ENCODE results near the gene POT1.

DNA sequence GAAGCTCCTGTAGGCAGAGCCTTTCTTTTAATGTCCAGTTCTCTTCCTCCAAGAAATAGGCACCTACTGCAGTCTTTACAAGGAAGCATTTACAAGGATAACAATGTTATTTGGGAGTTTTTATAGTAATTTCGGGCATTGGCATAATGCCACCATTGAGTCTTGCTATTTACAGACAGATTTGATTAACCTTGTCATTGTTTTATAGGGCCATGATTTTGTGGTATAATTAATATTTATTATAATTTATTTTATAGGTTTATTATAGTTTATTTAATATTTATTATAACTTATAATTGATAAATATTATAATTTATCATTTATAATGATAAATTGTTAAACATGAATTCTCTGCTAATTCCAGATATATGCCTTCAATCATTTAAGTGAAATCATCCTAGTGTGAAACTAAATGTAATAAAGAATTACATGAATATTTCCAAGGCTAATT lies 573 bp upstream of the POT1 start:
- TF ChIP-seq, protein P1, sequence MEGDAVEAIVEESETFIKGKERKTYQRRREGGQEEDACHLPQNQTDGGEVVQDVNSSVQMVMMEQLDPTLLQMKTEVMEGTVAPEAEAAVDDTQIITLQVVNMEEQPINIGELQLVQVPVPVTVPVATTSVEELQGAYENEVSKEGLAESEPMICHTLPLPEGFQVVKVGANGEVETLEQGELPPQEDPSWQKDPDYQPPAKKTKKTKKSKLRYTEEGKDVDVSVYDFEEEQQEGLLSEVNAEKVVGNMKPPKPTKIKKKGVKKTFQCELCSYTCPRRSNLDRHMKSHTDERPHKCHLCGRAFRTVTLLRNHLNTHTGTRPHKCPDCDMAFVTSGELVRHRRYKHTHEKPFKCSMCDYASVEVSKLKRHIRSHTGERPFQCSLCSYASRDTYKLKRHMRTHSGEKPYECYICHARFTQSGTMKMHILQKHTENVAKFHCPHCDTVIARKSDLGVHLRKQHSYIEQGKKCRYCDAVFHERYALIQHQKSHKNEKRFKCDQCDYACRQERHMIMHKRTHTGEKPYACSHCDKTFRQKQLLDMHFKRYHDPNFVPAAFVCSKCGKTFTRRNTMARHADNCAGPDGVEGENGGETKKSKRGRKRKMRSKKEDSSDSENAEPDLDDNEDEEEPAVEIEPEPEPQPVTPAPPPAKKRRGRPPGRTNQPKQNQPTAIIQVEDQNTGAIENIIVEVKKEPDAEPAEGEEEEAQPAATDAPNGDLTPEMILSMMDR (IDR thresholded peaks at IDR 0.05): no peak
- TF ChIP-seq POLR2AphosphoS5 (IDR thresholded peaks at IDR 0.05): no peak

Data from suprapubic skin (tissue), 3 donors.